ENCODE data around the gene PON1.

The PON1 gene

DNA sequence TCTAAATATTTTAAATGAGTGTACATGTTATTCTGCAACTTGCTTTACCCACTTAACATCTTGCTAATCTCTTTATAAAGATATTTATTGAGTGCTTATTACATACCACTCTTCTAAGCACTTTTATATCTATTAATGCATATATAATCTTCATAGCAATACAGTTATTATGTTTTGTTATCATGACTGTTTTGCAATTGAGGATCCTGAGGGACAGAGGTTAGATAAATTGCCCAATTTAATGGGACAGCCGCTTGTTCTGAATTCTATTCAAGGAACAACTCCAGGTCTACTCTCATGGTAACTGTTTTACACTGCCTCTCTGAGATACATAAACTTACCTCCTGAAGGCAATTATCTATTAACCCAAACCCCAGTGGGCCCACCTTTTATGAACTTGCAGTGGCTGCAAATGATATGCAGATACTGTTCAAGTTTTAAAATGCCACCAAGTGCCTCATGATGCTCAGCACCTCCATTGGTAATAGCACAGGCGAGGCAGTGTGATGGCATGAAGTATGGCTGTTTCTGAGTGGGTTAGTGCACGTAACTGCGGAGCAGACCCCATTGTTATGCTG lies 60.5 kb downstream of the PON1 start:
- intact Hi-C loops (cut with DNase I): no loop called here
- no peak for DNase-seq

DNA sequence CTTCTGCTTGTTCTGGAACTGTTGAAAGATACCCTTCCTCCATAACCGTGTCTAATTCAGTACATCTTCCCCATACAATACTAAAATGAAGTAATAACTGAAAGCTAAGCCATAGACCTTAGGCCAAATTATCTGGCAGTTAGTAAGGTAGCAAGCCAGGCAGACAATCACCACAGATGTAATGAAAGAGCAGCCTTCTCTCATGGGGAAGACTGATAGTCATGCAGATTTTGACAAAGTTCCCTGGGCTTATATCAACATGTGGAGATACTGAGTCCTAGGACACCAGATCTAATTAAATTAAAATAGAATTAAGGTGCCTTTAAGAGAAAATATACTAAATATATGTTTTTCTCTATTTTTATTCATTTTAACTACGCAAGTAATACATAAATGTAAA lies 61.5 kb downstream of the PON1 start:
- intact Hi-C loops (cut with DNase I): no loop called here
- DNase-seq: no peak

DNA sequence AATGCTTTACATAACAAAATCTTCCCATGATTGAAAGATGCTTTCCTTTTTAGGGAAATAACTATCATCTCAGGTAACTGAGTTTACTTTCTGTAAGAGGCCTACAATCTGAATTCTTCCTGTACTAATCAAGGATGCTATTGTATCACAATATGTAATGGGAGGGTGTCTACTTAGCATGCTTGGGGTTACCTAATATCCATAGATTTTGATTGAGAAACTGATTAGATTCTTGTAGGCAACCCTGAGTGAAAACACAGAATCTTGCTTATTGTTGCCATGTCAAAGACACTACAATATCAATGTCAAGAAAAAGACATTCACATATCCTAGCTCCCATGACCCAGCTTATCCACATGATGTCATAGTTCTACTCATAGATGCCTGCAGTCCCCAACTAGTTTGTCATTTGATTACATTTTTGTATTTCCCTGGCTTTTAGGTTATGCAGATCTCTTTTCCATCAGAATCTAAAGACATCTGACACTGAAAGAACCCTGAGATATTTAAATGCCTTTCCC lies 62.4 kb downstream of the PON1 start:
- DNase-seq: no peak
- intact Hi-C loops (cut with DNase I): no loop called here

DNA sequence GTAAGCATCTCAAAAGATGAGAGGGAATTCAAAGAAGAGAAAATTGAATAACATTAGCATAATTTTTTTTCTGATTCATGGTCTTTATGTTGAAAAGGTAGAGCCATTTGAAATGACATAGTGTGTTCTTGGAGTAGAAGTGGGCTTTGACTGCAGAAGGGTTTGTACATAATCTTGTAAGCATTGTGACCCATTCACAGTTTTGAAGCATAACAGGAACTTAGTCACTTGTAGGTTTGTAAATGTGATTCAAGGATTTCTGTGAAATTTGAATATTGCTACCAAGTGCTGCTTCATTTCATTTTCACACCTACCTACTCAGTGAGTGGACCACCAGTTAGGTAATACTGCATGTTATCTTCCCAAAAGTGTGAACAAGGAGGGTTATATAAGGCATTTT lies 68.6 kb downstream of the PON1 start:
- DNase-seq: no peak
- intact Hi-C loops (cut with DNase I): loop anchor here (10.0 kb wide), 1 partner anchor 219 kb away; no protein-coding TSS in a partner anchor

DNA sequence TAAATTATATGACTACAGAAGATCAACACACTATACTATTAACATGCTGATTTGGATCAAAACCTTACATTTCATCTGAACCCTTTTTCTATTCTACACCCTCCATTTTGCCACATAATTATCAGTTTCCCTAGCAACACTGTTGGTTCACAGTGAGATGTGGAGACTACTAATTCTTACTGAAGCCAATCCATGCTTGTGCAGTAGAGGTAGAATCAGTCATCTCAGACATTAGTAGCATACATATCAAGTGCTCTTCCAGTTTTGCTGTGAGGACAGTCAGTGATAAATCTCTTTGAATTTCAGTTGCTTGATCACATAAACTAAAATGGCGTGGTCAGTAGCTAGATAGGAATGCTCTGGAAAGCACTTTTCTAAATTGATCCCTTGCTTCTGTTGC lies 70.3 kb downstream of the PON1 start:
- intact Hi-C loops (cut with DNase I): loop anchor here (10.0 kb wide), 1 partner anchor 221 kb away; no protein-coding TSS in a partner anchor
- DNase-seq: no peak

DNA sequence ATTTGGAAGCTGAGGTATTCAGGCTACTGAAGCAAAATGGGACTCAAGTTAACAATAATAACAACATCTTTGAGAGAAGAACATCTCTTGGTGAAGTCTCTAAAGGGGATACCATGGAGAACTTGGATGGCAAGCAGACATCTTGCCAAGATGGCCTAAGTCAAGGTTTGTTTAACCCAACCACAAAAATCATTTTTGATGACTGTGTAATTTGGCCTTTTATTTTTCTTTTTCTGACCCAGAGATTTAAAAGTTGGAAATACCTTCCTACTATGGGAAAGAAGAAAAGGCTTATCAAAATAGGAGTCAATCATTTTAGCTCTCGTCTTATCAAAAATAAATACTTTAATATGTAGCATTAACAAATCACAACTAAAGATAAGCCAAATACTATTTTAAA lies 72.4 kb downstream of the PON1 start:
- intact Hi-C loops (cut with DNase I): loop anchor here (10.0 kb wide), 1 partner anchor 223 kb away; no protein-coding TSS in a partner anchor
- no peak for DNase-seq

DNA sequence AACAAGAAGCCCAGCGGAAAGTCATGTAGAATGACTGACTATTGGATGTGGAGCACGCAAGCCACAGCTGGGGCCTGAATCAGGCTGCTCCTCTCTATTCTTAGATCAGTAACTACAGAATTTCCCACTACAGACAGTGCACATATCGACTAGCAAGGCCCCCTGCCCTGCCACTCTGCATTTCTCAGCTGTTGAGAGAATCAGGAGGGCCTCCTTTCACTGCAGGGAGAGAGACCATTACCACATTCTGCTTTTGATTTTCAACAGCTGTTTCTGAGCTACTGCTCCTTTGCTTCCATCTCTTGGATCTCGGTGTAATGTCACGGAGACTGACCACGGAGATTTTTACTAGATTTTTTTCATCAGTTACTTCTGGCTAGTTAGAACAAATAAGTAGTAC lies 73.8 kb downstream of the PON1 start:
- no peak for DNase-seq
- intact Hi-C loops (cut with DNase I): loop anchor here (10.0 kb wide), 1 partner anchor 224 kb away; no protein-coding TSS in a partner anchor
